Parathyroid adenoma (tissue), 2 donors: ENCODE measurements around the gene NPIPB4.
"Not testable (repeated sequence)": the region's sequence is repeated elsewhere in the genome, so short reads cannot be mapped to it uniquely, and the experiment has no call there.

ENCODE experiments used
- H2AFZ ChIP-seq: fragments of 300-600 bp; sonication (generic); one replicate; pipeline ENCODE4 v1.7.0; 2017; ENCODE audit warnings: antibody characterized with exemption, mild to moderate bottlenecking
- H3K27ac ChIP-seq: fragments of 300-600 bp; sonication (generic); one replicate; pipeline ENCODE4 v1.7.0; 2017
- H3K27me3 ChIP-seq: fragments of 300-600 bp; sonication (generic); one replicate; pipeline ENCODE4 v1.7.0; 2017; ENCODE audit warnings: low read length; ENCODE audit not compliant: control insufficient read depth, insufficient read depth
- H3K36me3 ChIP-seq: fragments of 300-600 bp; sonication (generic); one replicate; pipeline ENCODE4 v1.7.0; 2017; ENCODE audit warnings: low read length; ENCODE audit not compliant: control insufficient read depth, insufficient read depth
- H3K4me1 ChIP-seq: fragments of 300-600 bp; sonication (generic); one replicate; pipeline ENCODE4 v1.7.0; 2017; ENCODE audit warnings: control low read depth
- H3K4me2 ChIP-seq: fragments of 300-600 bp; sonication (generic); one replicate; pipeline ENCODE4 v1.7.0; 2017; ENCODE audit warnings: low read length
- H3K4me3 ChIP-seq: fragments of 300-600 bp; sonication (generic); one replicate; pipeline ENCODE4 v1.7.0; 2017; ENCODE audit warnings: low read depth, low read length
- H3K79me2 ChIP-seq: fragments of 300-600 bp; sonication (generic); one replicate; pipeline ENCODE4 v1.7.0; 2017; ENCODE audit warnings: control low read depth
- H3K9ac ChIP-seq: fragments of 300-600 bp; sonication (generic); one replicate; pipeline ENCODE4 v1.7.0; 2017; ENCODE audit warnings: mild to moderate bottlenecking
- H3K9me3 ChIP-seq: fragments of 300-600 bp; sonication (generic); one replicate; pipeline ENCODE4 v1.7.0; 2017; ENCODE audit warnings: low read length; ENCODE audit not compliant: control insufficient read depth
- donor health status: primary hyperparathyroidism.

Gene NPIPB4

GRCh38 chr16:21857656-21858055 lies at the start of gene NPIPB4:
NPIPB4 (minus strand) TSS chr16:21857756; CDS start chr16:21857378, 378 bp downstream.
- not testable (repeated sequence) for H3K27ac ChIP-seq, H3K36me3 ChIP-seq, H3K9ac ChIP-seq, H3K9me3 ChIP-seq, H3K79me2 ChIP-seq, H3K4me1 ChIP-seq, H3K4me2 ChIP-seq, H3K27me3 ChIP-seq, H2AFZ ChIP-seq, H3K4me3 ChIP-seq

DNA sequence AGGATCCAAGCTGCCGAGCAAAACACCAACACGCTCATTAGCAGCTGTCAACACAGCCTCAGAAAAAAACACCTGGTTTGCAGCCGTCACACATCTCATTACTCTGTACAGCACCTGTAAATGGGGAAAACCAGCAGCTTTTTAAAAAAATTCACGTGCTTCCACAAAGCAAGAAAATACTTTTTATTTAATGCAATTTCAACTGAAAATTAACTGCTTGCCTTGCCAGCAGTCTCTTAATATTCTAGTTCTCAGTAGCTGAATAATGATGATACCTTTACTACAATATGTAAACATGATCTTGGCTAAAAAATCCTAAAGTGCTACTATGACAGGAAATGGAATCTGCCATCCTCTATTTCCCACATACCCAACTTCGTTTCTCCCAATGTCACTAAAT lies 41.4 kb upstream of the NPIPB4 start:
- not testable (repeated sequence) for H2AFZ ChIP-seq, H3K4me1 ChIP-seq

GRCh38 chr16:21881988-21882387 lies 24.4 kb upstream of the NPIPB4 start:
- H3K9ac ChIP-seq: not testable (repeated sequence)

More for the DNA sequence above, 41.4 kb upstream of the NPIPB4 start:
- H3K4me2 ChIP-seq, H3K9ac ChIP-seq, H3K27ac ChIP-seq, H3K27me3 ChIP-seq, H3K36me3 ChIP-seq, H3K4me3 ChIP-seq, H3K79me2 ChIP-seq, H3K9me3 ChIP-seq: not testable (repeated sequence)

GRCh38 chr16:21837186-21837585 lies 20.4 kb downstream of the NPIPB4 start:
- not testable (repeated sequence) for H3K4me3 ChIP-seq, H3K9ac ChIP-seq, H3K27me3 ChIP-seq, H3K4me2 ChIP-seq, H3K4me1 ChIP-seq, H2AFZ ChIP-seq, H3K27ac ChIP-seq, H3K79me2 ChIP-seq, H3K9me3 ChIP-seq, H3K36me3 ChIP-seq

More at GRCh38 chr16:21881988-21882387, 24.4 kb upstream of the NPIPB4 start:
- not testable (repeated sequence) for H3K9me3 ChIP-seq, H3K4me1 ChIP-seq, H3K36me3 ChIP-seq, H3K79me2 ChIP-seq, H2AFZ ChIP-seq, H3K27me3 ChIP-seq, H3K27ac ChIP-seq, H3K4me2 ChIP-seq, H3K4me3 ChIP-seq

DNA sequence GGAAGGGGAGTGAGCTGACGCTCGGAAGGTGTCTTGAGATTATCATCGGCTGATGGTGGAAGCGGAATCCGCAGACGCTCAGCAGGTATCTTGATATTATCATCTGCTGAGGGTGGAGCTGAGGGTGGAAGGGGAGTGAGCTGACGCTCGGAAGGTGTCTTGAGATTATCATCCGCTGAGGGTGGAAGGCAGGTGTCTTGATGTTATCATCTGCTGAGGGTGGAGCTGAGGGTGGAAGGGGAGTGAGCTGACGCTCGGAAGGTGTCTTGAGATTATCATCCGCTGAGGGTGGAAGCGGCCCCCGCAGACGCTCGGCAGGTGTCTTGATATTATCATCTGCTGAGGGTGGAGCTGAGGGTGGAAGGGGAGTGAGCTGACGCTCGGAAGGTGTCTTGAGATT lies 21.2 kb downstream of the NPIPB4 start:
- H2AFZ ChIP-seq, H3K4me2 ChIP-seq, H3K9ac ChIP-seq, H3K4me3 ChIP-seq, H3K9me3 ChIP-seq, H3K36me3 ChIP-seq, H3K27me3 ChIP-seq, H3K4me1 ChIP-seq, H3K27ac ChIP-seq, H3K79me2 ChIP-seq: not testable (repeated sequence)

GRCh38 chr16:21835747-21836146 lies 21.8 kb downstream of the NPIPB4 start:
- H3K4me3 ChIP-seq: not testable (repeated sequence)

DNA sequence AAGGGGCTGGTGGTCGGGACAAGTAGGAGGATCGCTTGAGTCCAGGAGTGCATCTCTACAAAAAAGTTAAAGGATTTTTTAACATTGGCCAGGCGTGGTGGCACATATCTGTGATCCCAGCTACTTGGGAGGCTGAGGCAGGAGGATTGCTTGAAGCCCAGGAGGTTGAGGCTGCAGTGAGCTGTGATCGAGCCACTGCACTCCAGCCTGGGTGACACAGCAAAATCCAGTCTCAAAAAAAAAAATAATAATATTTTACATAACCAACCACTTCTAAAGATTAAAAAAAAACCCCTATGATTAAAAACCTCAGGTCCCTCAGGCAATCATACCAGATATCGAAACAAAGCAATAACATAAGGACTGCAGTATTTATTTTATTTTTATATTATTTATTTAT lies 23.3 kb downstream of the NPIPB4 start:
- H3K4me1 ChIP-seq, H3K27ac ChIP-seq, H3K27me3 ChIP-seq, H2AFZ ChIP-seq, H3K36me3 ChIP-seq, H3K4me3 ChIP-seq, H3K9ac ChIP-seq, H3K9me3 ChIP-seq, H3K79me2 ChIP-seq, H3K4me2 ChIP-seq: not testable (repeated sequence)

More at GRCh38 chr16:21835747-21836146, 21.8 kb downstream of the NPIPB4 start:
- not testable (repeated sequence) for H3K9me3 ChIP-seq, H3K4me2 ChIP-seq, H3K79me2 ChIP-seq, H3K36me3 ChIP-seq, H3K27me3 ChIP-seq, H3K27ac ChIP-seq, H3K4me1 ChIP-seq, H3K9ac ChIP-seq, H2AFZ ChIP-seq

- H3K9ac ChIP-seq, H3K9me3 ChIP-seq, H3K27ac ChIP-seq, H2AFZ ChIP-seq, H3K79me2 ChIP-seq, H3K4me3 ChIP-seq, H3K4me2 ChIP-seq, H3K4me1 ChIP-seq, H3K27me3 ChIP-seq, H3K36me3 ChIP-seq: not testable (repeated sequence)
These were observed 27.6 kb downstream of the NPIPB4 start for GRCh38 chr16:21829929-21830328.

GRCh38 chr16:21826067-21826706 lies 31.4 kb downstream of the NPIPB4 start:
- not testable (repeated sequence) for H3K9ac ChIP-seq, H3K27ac ChIP-seq, H3K4me1 ChIP-seq

GRCh38 chr16:21825526-21825925 lies 32.0 kb downstream of the NPIPB4 start:
- not testable (repeated sequence) for H3K9me3 ChIP-seq, H2AFZ ChIP-seq

More at GRCh38 chr16:21826067-21826706, 31.4 kb downstream of the NPIPB4 start:
- H3K4me2 ChIP-seq, H3K27me3 ChIP-seq, H3K9me3 ChIP-seq, H3K79me2 ChIP-seq, H3K36me3 ChIP-seq, H2AFZ ChIP-seq, H3K4me3 ChIP-seq: not testable (repeated sequence)

GRCh38 chr16:21823258-21823657 lies 34.3 kb downstream of the NPIPB4 start:
- not testable (repeated sequence) for H3K79me2 ChIP-seq, H3K27me3 ChIP-seq, H3K9ac ChIP-seq, H3K36me3 ChIP-seq, H3K4me3 ChIP-seq, H2AFZ ChIP-seq, H3K4me1 ChIP-seq, H3K27ac ChIP-seq, H3K9me3 ChIP-seq, H3K4me2 ChIP-seq

More at GRCh38 chr16:21825526-21825925, 32.0 kb downstream of the NPIPB4 start:
- not testable (repeated sequence) for H3K4me3 ChIP-seq, H3K79me2 ChIP-seq, H3K36me3 ChIP-seq, H3K27me3 ChIP-seq, H3K9ac ChIP-seq, H3K4me1 ChIP-seq, H3K27ac ChIP-seq, H3K4me2 ChIP-seq
